ENCODE measurements around the gene SH2D1B.

- TF ChIP-seq CTCF (IDR thresholded peaks at IDR 0.05): no peak
- no peak for TF ChIP-seq POLR2A (IDR thresholded peaks at IDR 0.05)
Observed at GRCh38 chr1:162385702-162386101, 26.2 kb downstream of the SH2D1B start.
